22Rv1 (cell line): ENCODE measurements around the gene SELENOV.
A peak's percentile ranks its signal among the peaks of the same experiment; 100 is the strongest.

Source experiments
- H3K27ac ChIP-seq: fragments of 450-650 bp; 2 replicates; pipeline ENCODE4 v1.5.1; 2017
- ZFX ChIP-seq: fragments of 450-650 bp; IDR thresholded peaks from 2 replicates; pipeline ENCODE4 v1.6.1; 2017; ENCODE audit warnings: antibody characterized with exemption, borderline replicate concordance
- TF ChIP-seq, protein P1 (sequence below): fragments of 450-650 bp; IDR thresholded peaks from 2 replicates; pipeline ENCODE4 v1.5.1; 2017; ENCODE audit warnings: mild to moderate bottlenecking

The SELENOV gene

DNA sequence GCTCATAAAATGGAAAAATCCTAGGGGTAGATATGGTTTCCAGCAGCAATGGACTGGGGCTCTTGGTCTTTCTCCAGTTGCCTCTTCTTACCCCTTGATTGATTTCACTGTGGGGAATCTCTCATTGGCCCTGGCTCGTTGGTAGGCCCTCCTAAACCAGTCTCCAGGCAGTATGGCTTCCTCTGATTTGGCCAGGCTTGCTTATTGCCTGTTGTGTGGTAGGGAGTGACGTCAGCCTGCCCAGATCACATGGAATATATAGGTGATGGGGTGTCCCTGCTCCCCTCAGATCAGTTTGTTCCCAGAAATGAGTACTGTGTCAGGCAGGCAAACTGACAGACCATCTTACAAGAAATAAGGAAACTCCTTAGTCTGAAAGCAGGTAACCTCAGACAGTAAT lies 5.7 kb upstream of the SELENOV start:
- no peak overlapping the region for H3K27ac ChIP-seq
- TF ChIP-seq ZFX: no peak
- TF ChIP-seq, protein P1, sequence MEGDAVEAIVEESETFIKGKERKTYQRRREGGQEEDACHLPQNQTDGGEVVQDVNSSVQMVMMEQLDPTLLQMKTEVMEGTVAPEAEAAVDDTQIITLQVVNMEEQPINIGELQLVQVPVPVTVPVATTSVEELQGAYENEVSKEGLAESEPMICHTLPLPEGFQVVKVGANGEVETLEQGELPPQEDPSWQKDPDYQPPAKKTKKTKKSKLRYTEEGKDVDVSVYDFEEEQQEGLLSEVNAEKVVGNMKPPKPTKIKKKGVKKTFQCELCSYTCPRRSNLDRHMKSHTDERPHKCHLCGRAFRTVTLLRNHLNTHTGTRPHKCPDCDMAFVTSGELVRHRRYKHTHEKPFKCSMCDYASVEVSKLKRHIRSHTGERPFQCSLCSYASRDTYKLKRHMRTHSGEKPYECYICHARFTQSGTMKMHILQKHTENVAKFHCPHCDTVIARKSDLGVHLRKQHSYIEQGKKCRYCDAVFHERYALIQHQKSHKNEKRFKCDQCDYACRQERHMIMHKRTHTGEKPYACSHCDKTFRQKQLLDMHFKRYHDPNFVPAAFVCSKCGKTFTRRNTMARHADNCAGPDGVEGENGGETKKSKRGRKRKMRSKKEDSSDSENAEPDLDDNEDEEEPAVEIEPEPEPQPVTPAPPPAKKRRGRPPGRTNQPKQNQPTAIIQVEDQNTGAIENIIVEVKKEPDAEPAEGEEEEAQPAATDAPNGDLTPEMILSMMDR: no peak

DNA sequence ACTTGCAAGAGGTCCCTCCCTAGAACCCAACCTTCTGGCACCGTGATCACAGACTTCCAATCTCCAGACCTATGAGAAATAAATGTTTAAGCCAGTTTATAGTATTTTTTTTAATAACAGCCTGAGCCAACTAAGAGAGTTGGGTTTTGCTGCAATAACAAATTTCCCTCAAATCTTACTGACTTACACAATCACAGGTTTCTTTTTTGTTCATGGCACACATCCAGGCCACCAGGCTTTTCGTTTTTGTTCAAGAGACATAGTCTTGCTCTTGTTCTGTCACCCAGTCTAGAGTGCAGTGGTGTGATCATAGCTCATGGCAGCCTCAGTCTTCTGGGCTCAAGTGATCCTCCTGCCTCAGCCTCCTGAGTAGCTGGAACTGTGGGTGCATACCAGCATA lies 2.0 kb upstream of the SELENOV start:
- H3K27ac ChIP-seq: no peak overlapping the region
- TF ChIP-seq, protein P1: no peak
- no peak for TF ChIP-seq ZFX

DNA sequence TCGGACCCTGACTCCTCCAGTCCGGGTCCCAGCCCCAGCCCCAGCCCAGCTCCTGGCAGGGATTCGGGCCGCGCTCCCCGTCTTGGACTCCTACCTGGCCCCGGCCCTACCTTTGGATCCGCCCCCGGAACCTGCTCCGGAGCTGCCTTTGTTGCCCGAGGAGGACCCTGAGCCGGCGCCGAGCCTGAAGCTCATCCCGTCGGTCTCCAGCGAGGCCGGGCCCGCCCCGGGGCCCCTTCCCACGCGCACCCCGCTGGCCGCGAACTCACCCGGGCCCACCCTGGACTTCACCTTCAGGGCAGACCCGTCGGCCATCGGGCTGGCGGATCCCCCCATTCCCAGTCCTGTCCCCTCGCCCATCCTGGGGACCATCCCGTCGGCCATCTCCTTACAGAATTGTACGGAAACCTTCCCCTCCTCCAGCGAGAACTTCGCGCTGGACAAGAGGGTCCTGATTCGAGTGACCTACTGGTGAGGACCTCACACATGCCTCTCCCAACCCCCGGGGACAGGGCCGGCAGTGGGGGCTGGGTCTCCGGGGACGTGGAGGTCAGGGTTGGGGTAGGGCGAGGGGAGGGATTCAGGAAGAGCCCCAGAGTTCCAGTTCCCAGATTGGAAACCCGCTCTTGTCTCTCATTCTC lies 732 bp downstream of the SELENOV start:
- no peak overlapping the region for H3K27ac ChIP-seq
- TF ChIP-seq, protein P1: no peak
- no peak for TF ChIP-seq ZFX

DNA sequence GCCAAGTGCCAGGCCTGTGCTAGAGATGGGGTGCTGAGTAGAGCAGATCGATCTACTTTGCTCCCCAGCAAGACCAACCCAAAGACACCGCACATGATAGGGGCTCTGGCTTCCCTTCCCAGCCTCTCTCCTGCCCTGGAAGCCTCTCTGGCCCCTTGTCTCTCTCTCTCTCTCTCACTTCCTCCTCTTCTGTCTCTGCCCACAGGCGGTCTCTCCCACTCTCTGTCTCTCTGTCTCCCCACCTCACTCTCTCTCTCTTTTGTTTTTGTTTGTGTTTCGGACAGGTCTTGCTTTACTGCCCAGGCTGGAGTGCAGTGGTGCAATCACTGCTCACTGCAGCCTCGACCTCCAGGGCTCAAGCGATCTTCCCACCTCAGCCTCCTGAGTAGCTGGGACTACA lies 1.3 kb downstream of the SELENOV start:
- H3K27ac ChIP-seq: no peak overlapping the region
- no peak for TF ChIP-seq ZFX
- TF ChIP-seq, protein P1: no peak

DNA sequence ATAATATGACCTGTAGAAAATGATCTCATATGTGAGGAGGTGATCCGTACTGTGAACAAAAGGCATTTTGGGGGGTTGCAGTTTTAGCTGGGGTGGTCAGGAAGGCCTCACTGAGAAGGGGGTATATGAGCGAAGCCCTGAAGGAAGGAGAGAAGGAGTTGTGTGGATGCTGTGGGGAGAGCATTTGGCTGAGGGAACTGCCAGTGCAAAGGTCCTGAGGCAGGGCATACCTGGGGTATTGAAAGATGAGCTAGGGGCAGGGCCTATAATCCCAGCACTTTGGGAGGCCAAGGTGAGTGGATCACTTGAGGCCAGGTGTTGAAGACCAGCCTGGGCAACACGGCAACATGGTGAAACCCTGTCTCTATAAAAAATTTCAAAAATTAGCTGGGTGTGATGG lies 2.5 kb downstream of the SELENOV start:
- H3K27ac ChIP-seq: no peak overlapping the region
- TF ChIP-seq, protein P1: no peak
- TF ChIP-seq ZFX: no peak

DNA sequence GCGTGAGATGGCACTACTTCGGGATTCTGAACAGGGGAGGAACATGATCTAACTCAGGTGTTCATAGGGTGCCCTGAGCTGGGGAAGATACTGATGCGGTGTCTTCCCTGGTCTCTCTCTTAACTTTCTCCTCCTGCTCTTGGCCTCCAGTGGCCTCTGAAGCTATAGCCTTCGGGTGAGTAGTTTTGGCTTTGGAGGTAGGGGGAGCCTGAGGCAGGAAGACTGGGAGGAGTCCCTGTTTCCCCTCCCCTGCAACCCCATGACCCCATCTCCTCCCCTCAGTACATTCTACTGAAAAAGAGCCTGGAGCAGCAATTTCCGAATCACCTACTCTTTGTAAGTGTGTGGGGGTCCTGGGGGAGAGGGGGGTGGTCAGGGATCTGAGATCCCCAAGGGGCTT lies 3.5 kb downstream of the SELENOV start:
- no peak overlapping the region for H3K27ac ChIP-seq
- TF ChIP-seq, protein P1: no peak
- TF ChIP-seq ZFX: no peak

DNA sequence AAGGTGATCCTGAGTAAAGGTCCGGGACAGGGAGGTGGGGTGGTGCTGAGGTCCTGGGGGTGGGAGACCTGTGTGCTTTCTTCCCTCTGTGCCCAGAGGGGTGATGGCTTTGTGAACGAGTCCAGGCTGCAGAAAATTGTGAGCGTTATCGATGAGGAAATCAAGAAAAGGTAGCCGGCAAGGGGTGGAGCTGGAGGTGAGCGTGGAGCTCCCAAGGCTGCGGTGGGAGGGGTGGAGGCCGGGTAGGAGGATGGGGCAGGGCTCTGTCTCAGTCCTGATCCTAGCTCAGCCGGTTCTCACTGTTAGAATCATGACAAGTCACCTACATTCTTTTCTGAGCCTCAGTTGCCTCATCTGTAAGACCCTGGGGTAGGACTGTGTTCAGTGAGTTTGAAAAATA lies 4.0 kb downstream of the SELENOV start:
- H3K27ac ChIP-seq: peak overlapping the region; percentile 35; the same call in 1 of the 2 replicates
- no peak for TF ChIP-seq ZFX
- TF ChIP-seq, protein P1: no peak
